ENCODE results near the gene SDF4. TPM values are rescaled to one million over a fixed set of nuclear protein-coding genes. Genes with fewer than 3 reads are reported as not detected.
A peak's percentile ranks its signal among the peaks of the same experiment; 100 is the strongest.

The SDF4 gene
- total and polyA plus RNA-seq, 11 donors, result 102 to 212 (median 120) TPM

- Histone ChIP-seq H3K4me1 (peaks cover 0 to 14% (median 0%) of the 10 kb centered on the region in 12 donors), H3K27me3 (peaks cover 0 to 30% (median 11%) of the 10 kb centered on the region in 9 donors), H3K27ac (peak overlapping the region in 4 of 12 donors; percentile 20 to 48 (median 34)), H3K9me3 (peaks cover 0 to under 1% (median 0%) of the 10 kb centered on the region in 12 donors), H3K36me3 (no peaks in the 10 kb centered on the region), H3K4me3 (peak overlapping the region in 8 of 12 donors; percentile 16 to 41 (median 30))
- TF ChIP-seq CTCF (IDR thresholded peaks at IDR 0.05) (no peak), POLR2A (IDR thresholded peaks at IDR 0.05) (no peak)
- DNase-seq, result peak in 4 of 5 donors; percentile 12 to 64 (median 30)
- intact Hi-C loops (cut with DNase I), result no loop called here
- peak in 3 of 4 donors; percentile 23 to 42 (median 27) for ATAC-seq
- 51 to 55% (median 54%) methylated on average over 31 to 39 of the region's 39 CpGs for WGBS, 4 donors
These were observed 49.1 kb downstream of the SDF4 start for GRCh38 chr1:1182491-1183220.

DNA sequence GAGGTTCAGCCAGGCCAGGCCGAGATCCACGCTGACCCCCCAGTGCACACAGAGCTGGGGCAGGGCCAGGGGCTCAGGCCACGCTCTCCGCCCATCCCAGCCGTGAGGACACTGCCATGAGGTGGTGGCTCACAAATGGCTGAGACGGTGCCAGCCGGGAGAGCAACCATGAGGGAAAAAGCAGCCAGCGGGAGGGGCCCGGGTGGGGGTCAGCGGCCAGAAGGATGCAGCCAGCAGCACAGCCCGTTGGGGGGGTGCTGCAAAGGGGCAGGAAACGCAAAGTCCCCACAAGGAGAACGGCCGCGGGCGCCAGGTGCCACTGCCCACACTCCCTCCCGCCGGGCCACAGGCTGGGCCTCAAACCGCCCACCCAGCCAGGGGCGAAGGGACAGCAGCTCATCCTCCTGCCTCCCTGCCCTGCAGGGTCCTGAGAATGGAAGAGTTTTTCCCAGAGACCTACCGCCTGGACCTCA lies 49.8 kb downstream of the SDF4 start:
- 82 to 87% (median 85%) methylated on average over 14 to 21 of the region's 21 CpGs for WGBS, 4 donors
- DNase-seq (peak in 4 of 5 donors; percentile 5 to 40 (median 14)), ATAC-seq (no peak)
- H3K27me3 ChIP-seq, result peaks cover 0 to 37% (median 14%) of the 10 kb centered on the region in 9 donors
- no peak overlapping the region for H3K27ac ChIP-seq
- H3K9me3 ChIP-seq, result no peaks in the 10 kb centered on the region
- H3K4me3 ChIP-seq, result no peak overlapping the region
- H3K4me1 ChIP-seq, result peaks cover 0 to 14% (median 0%) of the 10 kb centered on the region in 12 donors
- no peaks in the 10 kb centered on the region for H3K36me3 ChIP-seq
- intact Hi-C loops (cut with DNase I), result no loop called here
- TF ChIP-seq CTCF (IDR thresholded peaks at IDR 0.05) (no peak), POLR2A (IDR thresholded peaks at IDR 0.05) (no peak)

- Histone ChIP-seq H3K36me3 (no peaks in the 10 kb centered on the region), H3K27ac (no peak overlapping the region), H3K4me3 (no peak overlapping the region), H3K9me3 (no peaks in the 10 kb centered on the region), H3K27me3 (peaks cover 0 to 43% (median 15%) of the 10 kb centered on the region in 9 donors), H3K4me1 (peaks cover 0 to 14% (median 0%) of the 10 kb centered on the region in 12 donors)
- DNase-seq (peak in 4 of 5 donors; percentile 9 to 51 (median 17)), ATAC-seq (no peak)
- intact Hi-C loops (cut with DNase I), result no loop called here
- no peak for TF ChIP-seq POLR2A (IDR thresholded peaks at IDR 0.05)
- TF ChIP-seq CTCF (IDR thresholded peaks at IDR 0.05), result no peak
- WGBS, 4 donors, result 88 to 91% (median 90%) methylated on average over 26 of the region's 26 CpGs
These were observed 50.5 kb downstream of the SDF4 start for GRCh38 chr1:1181129-1181937.

Data from heart left ventricle (tissue), 16 donors.